Testis (tissue), 3 donors: ENCODE data around the gene PRG2. TPM values are rescaled to one million over a fixed set of nuclear protein-coding genes. Genes with fewer than 3 reads are reported as not detected.

ENCODE experiments used
- DNase-seq: peaks from one replicate; pipeline ENCODE4 v3.0.0-alpha.2; 2019
- H3K27ac ChIP-seq, 2 donors: fragments of 200-600 bp; sonication (generic); one replicate each; pipeline ENCODE4 v1.5.1; 2019
- H3K27me3 ChIP-seq: fragments of 200-600 bp; sonication (generic); one replicate; pipeline ENCODE4 v1.5.1; 2019
- H3K36me3 ChIP-seq: fragments of 200-600 bp; sonication (generic); one replicate; pipeline ENCODE4 v1.5.1; 2017; ENCODE audit warnings: low read depth; ENCODE audit errors: missing control alignments
- H3K4me1 ChIP-seq: fragments of 200-600 bp; sonication (generic); one replicate; pipeline ENCODE4 v1.5.1; 2019
- H3K4me3 ChIP-seq, 2 donors: fragments of 200-600 bp; sonication (generic); one replicate each; pipeline ENCODE4 v1.5.1; 2017 to 2019
- H3K9me3 ChIP-seq: fragments of 200-600 bp; sonication (generic); one replicate; pipeline ENCODE4 v1.5.1; 2017
- POLR2A ChIP-seq: fragments of 450-650 bp; IDR thresholded peaks from one replicate; pipeline ENCODE4 v1.6.1; 2017; ENCODE audit warnings: antibody characterized with exemption, mild to moderate bottlenecking, moderate library complexity
- WGBS, 2 donors: methylation state at CpG; one replicate each; pipeline ENCODE4 v1.1.5; 2018; 5-methylcytosine and 5-hydroxymethylcytosine counted together
- intact Hi-C: fragments of 100-400 bp; cut with DNase I; formaldehyde crosslinking; loops from one replicate; pipeline ENCODE4 v1.15.1; 2023; ENCODE audit warnings: low total_unique reads
- polyA plus RNA-seq: library from polyadenylated mRNA; stranded (reverse); fragments of 350-450 nt; fragmentation: Illumina TruSeq; extraction: RNeasy Lipid Tissue Mini Kit (QIAGEN cat#74804); gene quantifications from one replicate; pipeline ENCODE4 v1.2.3, GENCODE V29; 2014; ENCODE audit warnings: low read depth, low replicate concordance; ENCODE audit not compliant: insufficient read depth
- total RNA-seq, 2 donors: library from RNA; depleted of rRNA; stranded (reverse); fragments of >200 nt; gene quantifications; one replicate each; pipeline ENCODE4 v1.2.3, GENCODE V29; 2016
- TF ChIP-seq, protein P1 (sequence below), 3 experiments: fragments of 450-650 bp in 2 of 3; fragments of 200-600 bp in 1 of 3; sonication (generic) in 1 of 3; IDR thresholded peaks; one replicate each; pipeline ENCODE4 v1.5.1; 2016 to 2019; ENCODE audit warnings: antibody characterized with exemption in 3 of 3, mild to moderate bottlenecking in 2 of 3, moderate library complexity in 1 of 3

The PRG2 gene
- total and polyA plus RNA-seq, 3 donors from 2014 or later = not detected

- 82 to 100% methylated on average over 2 to 5 of the region's 5 CpGs for WGBS, 2 donors
Measured at GRCh38 chr11:57359396-57359795, 31.1 kb downstream of the PRG2 start.

DNA sequence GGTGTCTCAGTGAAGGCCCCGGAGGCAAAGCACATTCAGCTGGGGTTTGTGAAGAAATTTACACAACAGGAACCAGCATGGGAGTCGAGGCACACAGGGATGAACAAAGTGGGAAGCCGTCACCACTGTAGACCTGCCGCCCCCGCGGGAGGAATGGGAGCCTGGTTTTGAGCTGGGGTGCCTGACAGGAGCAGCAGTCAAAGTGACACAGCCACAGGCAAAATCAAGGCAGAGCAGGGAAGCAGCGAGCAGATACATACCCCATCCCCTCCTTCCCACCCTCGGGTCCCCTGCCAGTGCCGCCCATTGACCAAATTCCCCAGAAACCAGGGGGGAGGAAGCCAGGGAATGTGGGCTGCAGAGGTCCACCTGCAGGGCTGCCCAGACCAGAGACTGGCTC, 31.5 kb downstream of the PRG2 start:
- Histone ChIP-seq H3K9me3 (no peaks in the 10 kb centered on the region), H3K27me3 (no peaks in the 10 kb centered on the region), H3K36me3 (no peaks in the 10 kb centered on the region), H3K27ac (no peak overlapping the region), H3K4me3 (no peak overlapping the region), H3K4me1 (no peaks in the 10 kb centered on the region)
- no peak for DNase-seq
- intact Hi-C loops = no loop called here
- 78 to 82% methylated on average over 8 to 9 of the region's 9 CpGs for WGBS, 2 donors
- TF ChIP-seq, protein P1, sequence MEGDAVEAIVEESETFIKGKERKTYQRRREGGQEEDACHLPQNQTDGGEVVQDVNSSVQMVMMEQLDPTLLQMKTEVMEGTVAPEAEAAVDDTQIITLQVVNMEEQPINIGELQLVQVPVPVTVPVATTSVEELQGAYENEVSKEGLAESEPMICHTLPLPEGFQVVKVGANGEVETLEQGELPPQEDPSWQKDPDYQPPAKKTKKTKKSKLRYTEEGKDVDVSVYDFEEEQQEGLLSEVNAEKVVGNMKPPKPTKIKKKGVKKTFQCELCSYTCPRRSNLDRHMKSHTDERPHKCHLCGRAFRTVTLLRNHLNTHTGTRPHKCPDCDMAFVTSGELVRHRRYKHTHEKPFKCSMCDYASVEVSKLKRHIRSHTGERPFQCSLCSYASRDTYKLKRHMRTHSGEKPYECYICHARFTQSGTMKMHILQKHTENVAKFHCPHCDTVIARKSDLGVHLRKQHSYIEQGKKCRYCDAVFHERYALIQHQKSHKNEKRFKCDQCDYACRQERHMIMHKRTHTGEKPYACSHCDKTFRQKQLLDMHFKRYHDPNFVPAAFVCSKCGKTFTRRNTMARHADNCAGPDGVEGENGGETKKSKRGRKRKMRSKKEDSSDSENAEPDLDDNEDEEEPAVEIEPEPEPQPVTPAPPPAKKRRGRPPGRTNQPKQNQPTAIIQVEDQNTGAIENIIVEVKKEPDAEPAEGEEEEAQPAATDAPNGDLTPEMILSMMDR (IDR thresholded peaks at IDR 0.05) = no peak
- TF ChIP-seq POLR2A = no peak

More at GRCh38 chr11:57359396-57359795, 31.1 kb downstream of the PRG2 start:
- TF ChIP-seq, protein P1 (IDR thresholded peaks at IDR 0.05) = no peak
- no peak for TF ChIP-seq POLR2A
- Histone ChIP-seq H3K27ac (no peak overlapping the region), H3K9me3 (no peaks in the 10 kb centered on the region), H3K4me1 (no peaks in the 10 kb centered on the region), H3K4me3 (no peak overlapping the region), H3K36me3 (no peaks in the 10 kb centered on the region), H3K27me3 (no peaks in the 10 kb centered on the region)
- intact Hi-C loops = no loop called here
- DNase-seq = no peak

GRCh38 chr11:57358543-57358961, 31.9 kb downstream of the PRG2 start:
- TF ChIP-seq, protein P1 (IDR thresholded peaks at IDR 0.05) = no peak
- no peak for TF ChIP-seq POLR2A
- no peak for DNase-seq
- Histone ChIP-seq H3K4me3 (no peak overlapping the region), H3K27ac (no peak overlapping the region), H3K4me1 (no peaks in the 10 kb centered on the region), H3K27me3 (no peaks in the 10 kb centered on the region), H3K36me3 (no peaks in the 10 kb centered on the region), H3K9me3 (no peaks in the 10 kb centered on the region)
- WGBS, 2 donors = 79 to 82% methylated on average over 9 of the region's 9 CpGs
- intact Hi-C loops = no loop called here

GRCh38 chr11:57357856-57358255, 32.6 kb downstream of the PRG2 start:
- Histone ChIP-seq H3K27ac (peak overlapping the region in 1 of 2 donors; percentile 24), H3K36me3 (no peaks in the 10 kb centered on the region), H3K4me1 (no peaks in the 10 kb centered on the region), H3K9me3 (no peaks in the 10 kb centered on the region), H3K4me3 (no peak overlapping the region), H3K27me3 (no peaks in the 10 kb centered on the region)
- intact Hi-C loops = no loop called here
- WGBS, 2 donors = 39 to 46% methylated on average over 6 of the region's 6 CpGs
- no peak for TF ChIP-seq POLR2A
- TF ChIP-seq, protein P1 (IDR thresholded peaks at IDR 0.05) = no peak
- peak; percentile 22 for DNase-seq

DNA sequence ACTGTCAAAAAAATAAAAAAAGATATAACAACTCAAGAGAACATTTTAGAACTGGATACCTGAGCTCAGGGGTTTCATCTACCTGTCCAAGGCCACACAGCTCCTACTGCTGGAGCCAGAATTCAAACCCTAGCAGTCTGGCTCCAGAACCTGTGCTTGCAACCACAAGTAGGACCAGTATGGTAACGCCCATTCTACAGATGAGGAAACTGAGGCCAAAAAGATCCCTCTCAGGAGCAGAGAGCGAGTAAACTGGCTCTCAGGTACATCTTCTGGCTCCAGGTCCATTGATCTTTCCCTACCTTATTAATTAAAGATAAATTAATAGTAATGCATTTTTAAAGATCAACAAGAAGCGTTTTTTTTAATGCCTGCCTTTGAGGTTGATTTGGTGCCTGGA, 33.1 kb downstream of the PRG2 start:
- H3K27ac ChIP-seq = no peak overlapping the region

More for the DNA sequence above, 33.1 kb downstream of the PRG2 start:
- 94 to 96% methylated on average over 3 of the region's 3 CpGs for WGBS, 2 donors
- Histone ChIP-seq H3K4me1 (no peaks in the 10 kb centered on the region), H3K36me3 (no peaks in the 10 kb centered on the region), H3K27me3 (no peaks in the 10 kb centered on the region), H3K9me3 (no peaks in the 10 kb centered on the region), H3K4me3 (no peak overlapping the region)
- no peak for DNase-seq
- TF ChIP-seq POLR2A = no peak
- TF ChIP-seq, protein P1 (IDR thresholded peaks at IDR 0.05) = no peak
- intact Hi-C loops = no loop called here
